GM19023 (cell line): ENCODE results near the gene COBLL1.

Source experiments
- ATAC-seq: cut with Tn5 transposase; IDR thresholded peaks from one replicate; pipeline ENCODE4 v1.9.1; 2021; ENCODE audit warnings: mild to moderate bottlenecking, moderate library complexity; ENCODE audit not compliant: unreplicated experiment

COBLL1 gene

GRCh38 chr2:164691346-164691887 is 150.2 kb downstream of the COBLL1 start:
- no peak for ATAC-seq

- ATAC-seq: no peak
Measured at GRCh38 chr2:164690361-164690760, 151.3 kb downstream of the COBLL1 start.

GRCh38 chr2:164688896-164689419 is 152.7 kb downstream of the COBLL1 start:
- ATAC-seq: no peak

- ATAC-seq: no peak
Measured at GRCh38 chr2:164681009-164681408, 160.6 kb downstream of the COBLL1 start.

GRCh38 chr2:164678631-164679149 is 162.9 kb downstream of the COBLL1 start:
- no peak for ATAC-seq

- ATAC-seq: no peak
Measured at GRCh38 chr2:164677733-164678132, 163.9 kb downstream of the COBLL1 start.

- no peak for ATAC-seq
Measured at GRCh38 chr2:164677271-164677670, 164.4 kb downstream of the COBLL1 start.

GRCh38 chr2:164675687-164676086 is 165.9 kb downstream of the COBLL1 start:
- no peak for ATAC-seq

GRCh38 chr2:164675027-164675426 is 166.6 kb downstream of the COBLL1 start:
- ATAC-seq: no peak

GRCh38 chr2:164671664-164672396 is 169.8 kb downstream of the COBLL1 start:
- no peak for ATAC-seq

- ATAC-seq: no peak
Measured at GRCh38 chr2:164669291-164669690, 172.3 kb downstream of the COBLL1 start.

GRCh38 chr2:164667566-164667965 is 174.1 kb downstream of the COBLL1 start:
- no peak for ATAC-seq

GRCh38 chr2:164664070-164664469 is 177.6 kb downstream of the COBLL1 start:
- no peak for ATAC-seq

- no peak for ATAC-seq
Measured at GRCh38 chr2:164662868-164663631, 178.6 kb downstream of the COBLL1 start.

GRCh38 chr2:164662066-164662465 is 179.6 kb downstream of the COBLL1 start:
- ATAC-seq: no peak

GRCh38 chr2:164661349-164661748 is 180.3 kb downstream of the COBLL1 start:
- no peak for ATAC-seq

- no peak for ATAC-seq
Measured at GRCh38 chr2:164657129-164657528, 184.5 kb downstream of the COBLL1 start.

- no peak for ATAC-seq
Measured at GRCh38 chr2:164655750-164656149, 185.9 kb downstream of the COBLL1 start.

- no peak for ATAC-seq
Measured at GRCh38 chr2:164655336-164655735, 186.3 kb downstream of the COBLL1 start.

- ATAC-seq: no peak
Measured at GRCh38 chr2:164651361-164651760, 190.3 kb downstream of the COBLL1 start.

- ATAC-seq: no peak
Measured at GRCh38 chr2:164644036-164644700, 197.5 kb downstream of the COBLL1 start.
